Fibroblast of gingiva (primary cell): ENCODE measurements around the gene PFDN4.

ENCODE experiments used
- DNase-seq: peaks from one replicate; pipeline ENCODE4 v3.0.0-alpha.2; 2011; ENCODE audit warnings: low read depth

Gene PFDN4, protein sequence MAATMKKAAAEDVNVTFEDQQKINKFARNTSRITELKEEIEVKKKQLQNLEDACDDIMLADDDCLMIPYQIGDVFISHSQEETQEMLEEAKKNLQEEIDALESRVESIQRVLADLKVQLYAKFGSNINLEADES

DNA sequence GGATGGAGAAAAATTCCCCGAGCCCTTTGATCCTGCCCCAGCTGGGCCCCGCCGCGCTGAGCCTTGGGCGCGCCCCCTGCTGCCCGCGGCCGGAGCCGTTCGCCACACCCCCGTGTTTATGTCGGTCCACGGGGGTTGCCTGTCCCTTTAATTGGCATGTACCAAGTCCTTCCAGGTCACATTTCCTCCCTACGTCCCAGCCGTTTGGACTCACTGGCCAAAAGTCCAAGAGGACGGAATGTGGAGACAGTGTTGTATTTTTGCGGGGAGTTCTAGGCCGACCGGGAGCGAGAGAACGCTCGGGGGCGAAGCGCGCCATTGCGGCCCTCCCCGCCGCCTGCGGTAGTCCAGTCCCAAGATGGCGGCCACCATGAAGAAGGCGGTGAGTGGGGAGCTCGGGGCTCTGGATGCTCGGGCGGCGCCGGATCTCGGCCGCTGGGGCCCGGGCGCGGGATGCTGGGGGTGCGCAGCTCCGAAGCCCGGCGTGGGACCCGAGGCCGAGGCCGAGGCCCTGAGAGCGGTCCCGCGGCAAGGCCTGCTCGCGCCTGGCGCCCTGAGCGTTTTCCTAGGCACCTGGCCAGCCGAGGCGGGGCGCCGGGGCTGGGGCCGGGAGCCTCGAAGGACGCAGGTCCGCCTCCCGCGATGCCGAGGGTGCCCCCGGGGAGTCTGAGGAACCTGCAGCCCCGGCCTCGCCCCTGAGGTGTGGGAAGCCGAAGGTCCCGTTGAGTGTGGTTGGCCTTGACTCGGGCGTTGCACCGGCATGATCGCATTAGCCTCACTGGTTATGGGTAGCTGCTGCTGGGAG lies at the start of gene PFDN4:
PFDN4 (plus strand) TSS at position 345 of the 805 bp plus-strand sequence; CDS start at position 359, 14 bp downstream.
- peak; percentile 81 for DNase-seq

DNA sequence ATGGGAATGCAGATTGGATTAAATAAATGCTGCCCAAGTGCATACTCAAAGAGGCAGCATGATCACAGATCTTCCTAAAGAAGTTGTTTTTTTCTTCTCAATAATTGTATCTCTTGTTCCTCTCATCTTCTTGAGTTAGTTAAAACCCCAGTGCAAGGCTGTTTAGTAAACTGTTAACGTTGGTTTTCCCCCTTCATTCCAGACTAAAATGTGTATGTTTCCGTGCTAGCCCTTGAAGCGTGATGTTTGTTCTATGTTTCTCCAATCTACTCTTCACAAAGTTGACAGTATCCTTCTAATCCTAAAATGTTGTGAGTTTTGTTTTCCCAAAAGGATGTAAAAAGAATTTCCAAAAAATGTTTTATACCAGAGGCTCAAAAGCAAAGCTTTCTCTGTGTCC lies 49.7 kb upstream of the PFDN4 start:
- DNase-seq = no peak

DNA sequence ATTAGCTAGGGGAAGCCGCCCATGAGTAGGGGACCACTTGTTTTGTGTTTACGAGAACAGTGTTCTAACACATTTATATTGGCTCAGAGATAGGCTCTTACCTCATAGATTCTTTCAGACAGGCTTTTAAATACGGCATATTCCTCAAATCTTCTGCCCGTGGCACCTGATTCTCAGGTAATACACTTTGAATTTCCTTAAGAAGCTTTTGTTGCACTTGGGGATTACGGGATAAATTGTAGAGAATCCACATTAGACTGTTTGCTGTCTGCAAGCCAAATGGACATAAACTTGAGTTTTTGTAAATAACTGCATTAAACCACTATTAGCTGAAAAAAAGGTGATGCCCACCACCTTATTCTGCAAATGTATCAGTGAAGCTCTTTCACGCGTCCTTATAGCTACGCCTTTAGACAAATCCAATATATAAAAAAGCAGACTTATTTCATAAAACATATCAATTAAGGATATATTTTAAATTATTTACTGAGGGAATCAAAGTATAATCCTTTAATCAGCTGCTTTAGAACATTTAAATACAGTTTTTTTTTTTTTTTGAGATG lies 49.0 kb upstream of the PFDN4 start:
- DNase-seq = no peak

DNA sequence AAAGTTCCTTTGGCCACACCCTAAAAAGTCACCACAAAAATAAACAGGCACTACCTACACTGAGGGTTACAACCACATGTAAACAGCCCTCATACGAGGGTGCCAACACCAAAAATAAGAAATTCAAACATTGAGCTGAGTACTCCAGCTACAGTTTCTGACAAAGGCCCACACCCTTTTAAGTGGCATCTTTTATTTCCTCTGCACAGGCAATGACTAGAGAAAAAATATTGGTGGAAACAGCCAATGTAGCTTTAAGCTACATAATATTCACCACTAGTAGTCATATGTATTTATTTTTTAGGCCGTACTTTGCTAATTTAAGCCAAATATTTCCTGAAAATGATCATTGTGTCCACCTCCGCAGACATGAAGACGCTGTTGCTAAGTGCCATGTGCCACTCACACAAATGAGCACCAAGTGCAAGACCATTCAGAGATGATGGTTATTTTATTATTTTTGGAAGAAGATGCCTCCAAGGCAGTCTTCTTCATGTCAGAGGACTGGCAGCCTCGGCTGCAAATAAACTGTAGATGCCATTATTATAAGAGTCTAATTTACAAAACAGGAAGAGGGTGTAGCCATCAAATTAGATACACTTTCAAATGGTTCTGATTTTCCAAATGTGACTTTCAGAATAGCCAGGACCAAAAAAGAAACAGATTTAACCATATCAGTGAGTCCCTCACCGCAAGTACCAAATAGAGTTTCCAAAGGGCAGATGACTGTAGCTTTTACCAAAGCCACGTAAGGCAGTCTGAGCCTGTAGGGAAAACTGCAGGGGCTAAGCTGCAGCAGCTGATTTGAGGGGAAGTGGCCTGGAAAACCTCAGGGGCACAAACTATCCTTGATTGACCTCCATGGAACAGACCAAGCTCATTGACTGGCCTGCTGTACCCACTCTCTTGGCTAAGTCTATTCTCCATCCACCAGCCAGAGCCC lies 47.6 kb upstream of the PFDN4 start:
- DNase-seq = no peak

DNA sequence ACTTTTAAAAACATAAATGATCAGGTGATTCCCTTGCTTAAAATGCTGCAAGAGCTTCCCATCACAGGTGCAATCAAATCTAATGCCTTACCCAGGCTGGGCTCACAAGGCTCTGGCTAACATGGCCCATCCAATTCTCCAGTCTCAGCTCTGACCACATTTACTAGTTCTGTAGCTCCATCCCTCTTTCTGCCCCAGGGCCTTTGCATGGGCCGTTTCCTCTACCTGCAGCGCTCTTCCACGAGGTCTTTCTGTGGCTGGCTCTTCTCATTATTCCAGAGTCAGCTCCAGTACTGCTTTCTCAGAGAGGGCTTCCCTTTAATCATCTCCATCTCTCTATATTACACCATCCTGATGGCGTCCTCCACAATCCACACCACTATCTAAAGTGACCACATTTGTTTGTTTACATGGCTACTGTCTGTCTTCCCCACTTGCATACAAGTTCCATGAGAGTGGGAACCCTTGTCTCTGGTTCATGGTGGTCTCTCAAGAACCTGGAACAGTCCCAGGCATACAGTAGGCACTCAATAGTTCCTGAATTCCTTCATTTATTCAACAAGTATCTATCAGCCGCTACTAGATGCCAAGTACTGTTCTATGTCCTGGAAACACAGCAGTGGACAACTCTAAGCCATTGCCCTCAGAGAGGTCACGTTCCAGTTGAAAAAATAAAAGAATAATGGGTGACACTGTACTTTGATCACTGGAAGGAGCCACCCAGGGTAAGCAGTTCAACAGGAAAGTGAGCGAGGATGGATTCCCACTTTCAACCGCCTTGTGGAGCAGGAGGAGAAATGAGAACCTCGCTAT lies 46.7 kb upstream of the PFDN4 start:
- DNase-seq = no peak

DNA sequence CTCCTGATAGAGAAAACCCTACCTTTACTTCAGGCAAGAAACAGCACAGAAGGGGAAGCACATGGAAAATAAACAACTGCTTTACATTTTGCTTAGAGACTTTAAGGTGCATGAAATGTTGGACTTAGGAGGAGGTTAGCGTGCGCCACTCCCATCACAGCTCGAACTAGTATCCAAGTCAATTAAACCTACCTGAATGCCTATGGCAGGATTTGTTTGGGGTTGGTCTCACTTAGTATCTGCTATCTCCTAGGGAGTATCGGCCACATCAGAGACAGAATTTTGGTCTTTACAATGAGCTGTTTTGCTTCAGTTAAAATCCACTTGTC lies 46.1 kb upstream of the PFDN4 start:
- no peak for DNase-seq

DNA sequence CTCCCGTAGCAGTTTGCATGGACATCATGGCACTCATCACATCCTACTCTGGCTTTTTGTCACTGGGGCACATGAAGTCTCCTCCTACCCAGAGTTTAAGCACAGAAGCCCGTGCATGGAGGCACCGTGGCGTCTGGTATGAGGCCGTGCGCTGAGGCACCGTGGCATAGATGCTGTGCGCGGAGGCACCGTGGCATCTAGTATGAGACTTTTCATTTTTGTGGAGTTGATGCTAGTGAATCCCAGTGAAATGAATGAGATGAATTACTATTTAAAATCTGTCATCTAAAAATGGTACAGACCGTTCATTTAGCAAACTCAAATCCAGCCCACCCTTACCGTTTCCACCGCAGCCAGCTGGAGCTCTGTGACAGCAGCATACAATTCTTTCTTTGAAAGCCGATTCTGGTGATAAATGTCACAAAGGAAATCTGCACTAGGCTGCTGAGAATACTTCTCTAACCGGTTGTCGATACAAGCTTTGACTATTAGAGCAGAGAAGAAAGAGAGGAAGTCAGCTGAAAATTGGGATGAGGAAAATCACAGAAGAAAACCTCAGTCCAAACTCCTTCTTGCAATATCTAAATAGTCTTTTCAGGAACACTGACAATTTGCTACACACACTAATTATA lies 45.4 kb upstream of the PFDN4 start:
- DNase-seq = no peak

DNA sequence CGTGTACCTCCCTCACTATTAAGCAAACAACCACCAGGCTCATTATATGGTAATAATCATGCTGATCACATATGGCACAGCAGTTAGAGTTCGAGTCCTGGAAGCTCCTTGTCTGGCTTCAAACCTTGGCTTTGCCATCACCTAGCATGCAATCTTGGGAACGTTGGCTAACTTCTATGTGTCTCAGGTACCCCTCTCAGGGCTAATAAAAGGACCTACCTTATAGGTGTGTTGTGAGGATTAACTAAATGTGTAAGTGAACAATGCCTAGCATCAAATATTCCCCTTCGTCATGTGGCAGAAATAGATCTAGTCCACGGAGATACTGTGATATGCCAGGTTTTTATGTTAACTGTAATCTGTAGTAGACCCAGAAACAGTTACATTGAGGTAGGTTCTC lies 44.5 kb upstream of the PFDN4 start:
- DNase-seq = no peak

DNA sequence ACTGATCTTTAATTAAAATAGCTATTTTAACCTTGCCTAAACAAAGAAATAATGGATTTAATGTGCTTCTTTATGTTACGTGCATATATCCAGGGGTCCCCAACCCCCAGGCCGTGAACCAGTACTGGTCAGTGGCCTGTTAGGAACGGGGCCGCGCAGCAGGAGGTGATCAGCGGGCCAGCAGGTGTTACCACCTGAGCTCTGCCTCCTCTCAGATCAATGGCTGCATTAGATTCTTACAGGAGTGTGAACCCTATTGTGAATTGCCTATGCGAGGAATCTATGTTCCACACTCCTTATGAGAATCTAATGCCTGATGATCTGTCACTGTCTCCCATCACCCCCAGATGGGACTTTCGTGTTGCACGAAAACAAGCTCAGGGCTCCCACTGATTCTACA lies 42.9 kb upstream of the PFDN4 start:
- no peak for DNase-seq

DNA sequence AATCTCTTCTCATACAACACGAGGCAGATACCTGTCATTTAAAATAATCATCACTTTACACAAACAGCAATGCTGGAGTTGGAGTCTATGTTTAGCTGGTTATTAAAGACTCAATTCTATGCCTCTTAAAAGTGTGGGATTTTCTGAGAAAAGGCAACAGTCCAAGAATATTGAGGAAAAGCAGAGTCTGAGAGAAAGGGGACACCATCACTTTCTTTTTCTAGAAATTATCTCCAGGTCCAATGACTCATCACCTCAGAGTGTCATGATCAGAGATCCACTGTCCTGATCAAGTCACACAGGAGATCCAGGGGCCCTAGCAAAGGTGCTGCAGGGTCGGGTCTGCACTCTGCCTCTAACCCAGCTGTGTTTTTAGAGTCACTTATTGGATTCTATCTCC lies 42.1 kb upstream of the PFDN4 start:
- no peak for DNase-seq

DNA sequence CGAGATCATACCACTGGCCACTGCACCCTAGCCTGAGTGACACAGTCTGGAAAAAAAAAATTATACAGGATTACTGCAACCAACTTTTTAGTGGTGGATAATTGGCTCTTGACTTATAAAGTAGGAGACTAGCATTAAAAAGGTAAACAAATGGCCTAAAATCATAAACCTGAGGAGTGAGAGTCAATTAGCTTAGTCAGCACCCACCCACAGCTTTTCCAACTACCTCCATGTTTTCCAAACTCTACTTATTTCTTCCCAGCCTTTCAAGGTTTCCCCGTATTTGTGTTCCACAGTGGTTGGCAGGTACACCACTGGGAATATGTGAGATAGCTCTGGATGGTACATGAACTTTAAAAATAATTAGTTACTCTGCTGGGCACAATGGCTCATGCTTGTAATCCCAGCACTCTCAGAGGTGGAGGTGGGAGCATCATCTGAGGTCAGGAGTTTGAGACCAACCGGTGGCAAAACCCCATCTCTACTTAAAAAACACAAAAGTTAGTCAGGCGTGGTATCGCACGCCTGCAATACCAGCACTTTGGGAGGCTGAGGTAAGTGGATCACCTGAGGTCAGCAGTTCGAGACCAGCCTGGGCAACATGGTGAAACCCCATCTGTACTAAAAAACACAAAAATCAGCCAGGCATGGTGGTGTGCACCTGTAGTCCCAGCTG lies 40.8 kb upstream of the PFDN4 start:
- DNase-seq = no peak

DNA sequence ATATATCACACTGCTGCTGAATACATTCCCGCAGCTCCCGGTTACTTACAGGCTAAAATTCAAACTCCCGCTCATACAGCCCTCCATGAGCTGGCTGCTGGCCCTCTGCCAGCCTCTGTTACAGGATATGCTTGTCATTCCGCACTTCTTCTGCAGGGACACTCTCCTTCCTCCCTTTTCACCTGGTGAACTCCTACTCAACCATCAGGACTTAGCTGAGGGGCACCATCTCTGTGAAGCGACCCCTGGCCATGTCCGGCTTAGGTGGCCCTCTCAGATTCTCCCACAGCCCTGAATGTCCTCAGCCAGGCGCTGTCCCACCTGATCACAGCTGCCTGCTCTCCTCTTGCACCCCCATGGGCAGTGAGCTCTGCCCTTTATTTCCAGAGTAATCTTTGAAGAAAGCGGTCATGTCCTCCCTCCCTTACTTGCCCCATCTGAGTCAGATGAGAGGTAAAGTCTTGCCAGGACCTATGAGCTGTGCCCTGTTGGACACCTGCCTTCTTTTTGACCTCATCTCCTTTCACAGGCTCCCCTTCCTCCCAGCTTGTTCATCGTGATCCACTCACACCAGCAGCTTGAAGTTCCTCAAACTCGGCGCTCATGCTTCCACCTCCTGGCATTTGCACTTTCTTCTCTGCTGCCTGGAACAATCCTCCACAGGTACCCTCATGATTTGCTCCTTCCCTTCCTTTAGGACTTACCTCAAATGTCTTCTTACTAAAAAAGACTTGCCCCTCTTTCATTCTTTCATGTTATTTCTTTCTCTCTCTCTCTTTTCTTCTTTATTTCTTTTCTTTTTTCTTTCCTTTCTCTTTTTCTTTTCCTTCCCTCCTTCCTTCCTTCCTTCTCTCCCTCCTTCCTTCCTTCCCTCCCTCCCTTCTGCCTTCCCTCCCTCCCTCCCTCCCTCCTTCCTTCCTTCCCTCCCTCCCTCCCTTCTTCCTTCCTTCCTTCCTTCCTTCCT lies 39.7 kb upstream of the PFDN4 start:
- no peak for DNase-seq

DNA sequence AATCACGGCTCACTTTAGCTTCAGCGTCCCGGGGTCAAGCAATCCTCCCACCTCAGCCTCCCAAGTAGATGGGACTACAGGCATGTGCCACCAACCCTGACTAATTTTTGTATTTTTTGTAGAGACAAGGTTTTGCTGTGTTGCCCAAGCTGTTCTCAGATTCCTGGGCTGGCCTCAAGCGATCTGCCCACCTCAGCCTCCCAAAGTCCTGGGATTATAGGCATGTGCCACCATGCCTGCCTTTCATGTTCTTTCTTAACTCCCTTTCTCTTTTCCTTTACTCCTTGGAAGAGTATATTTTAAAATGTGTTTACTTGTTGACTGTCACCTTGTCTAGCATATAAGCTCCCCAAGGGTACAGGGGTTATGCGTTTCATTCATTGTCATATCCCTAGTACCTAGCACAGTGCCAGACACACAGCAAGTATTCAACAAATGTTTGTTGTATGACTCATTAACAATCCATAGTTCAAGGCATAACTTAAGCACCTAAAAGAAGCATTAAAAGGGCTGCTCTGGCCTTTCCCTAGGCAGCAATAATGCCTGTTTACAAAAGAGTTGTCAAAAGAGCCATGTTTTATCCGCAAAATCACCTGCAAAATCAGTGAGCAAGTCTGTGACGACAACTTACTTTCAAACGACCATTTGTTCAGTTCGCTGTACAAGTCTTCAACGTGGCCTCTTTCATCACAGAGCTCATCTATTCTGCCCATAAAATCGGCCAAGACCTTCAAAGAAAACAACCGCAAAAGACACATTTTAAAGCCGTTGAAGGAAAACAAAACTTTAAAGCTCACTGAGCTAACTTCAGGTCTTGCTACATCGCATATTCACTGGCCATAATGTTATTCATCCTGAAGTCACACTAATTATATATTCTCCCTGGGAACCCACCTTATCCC lies 38.7 kb upstream of the PFDN4 start:
- no peak for DNase-seq

DNA sequence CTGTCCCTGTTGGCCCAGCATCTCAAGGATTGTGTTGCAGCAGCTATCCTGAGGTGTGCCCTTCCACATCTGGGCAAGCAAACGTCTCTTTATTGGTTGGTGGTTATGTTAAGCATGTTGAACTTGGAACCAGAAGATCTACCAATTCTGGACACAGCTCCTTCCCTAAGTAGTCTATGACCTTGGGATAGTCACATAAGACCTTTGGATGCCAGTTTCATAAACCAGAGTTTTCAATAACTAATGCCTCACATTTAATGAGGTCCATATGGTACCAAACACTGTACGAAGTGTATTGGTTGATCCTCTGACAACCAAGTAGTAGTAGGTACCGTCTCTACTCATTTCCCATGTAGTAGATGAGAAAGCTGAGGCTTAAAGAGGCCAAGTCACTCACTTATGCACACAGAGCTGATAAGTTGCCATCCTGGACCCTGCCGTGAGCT lies 37.8 kb upstream of the PFDN4 start:
- DNase-seq = no peak

DNA sequence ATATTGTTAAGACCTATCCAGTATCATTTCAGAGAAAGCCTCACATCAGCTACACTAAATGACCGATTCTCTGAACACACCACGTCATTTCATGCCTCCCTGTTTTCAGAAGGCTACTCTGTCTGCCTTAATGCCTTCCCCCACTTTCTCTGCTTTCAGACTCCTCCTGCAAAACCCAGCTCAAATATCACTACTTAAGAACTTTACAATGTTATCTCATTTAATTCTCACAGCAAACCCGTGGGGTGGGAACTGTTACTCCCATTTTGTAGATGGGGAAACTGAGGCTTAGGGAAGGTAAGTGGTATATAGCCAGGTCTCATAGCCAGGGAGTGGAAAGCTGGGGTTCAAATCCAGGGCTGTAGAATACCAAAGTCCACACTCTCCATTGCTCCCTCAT lies 36.9 kb upstream of the PFDN4 start:
- no peak for DNase-seq

DNA sequence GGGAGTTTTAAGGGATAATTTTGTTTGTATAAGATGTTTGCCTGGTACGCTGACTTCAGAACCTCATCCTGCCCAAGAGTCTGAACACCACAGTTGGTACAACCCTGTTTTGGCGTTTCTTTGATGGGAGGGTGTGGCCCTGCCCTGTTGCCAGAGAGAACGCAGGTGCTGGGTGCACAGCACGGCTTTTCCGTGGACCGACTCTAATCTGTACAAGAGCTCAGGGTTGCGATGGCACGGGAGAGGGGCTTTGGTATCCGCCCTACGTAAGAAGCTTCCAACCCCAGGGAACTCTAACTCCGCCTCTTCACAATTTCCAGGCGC lies 35.4 kb upstream of the PFDN4 start:
- no peak for DNase-seq

DNA sequence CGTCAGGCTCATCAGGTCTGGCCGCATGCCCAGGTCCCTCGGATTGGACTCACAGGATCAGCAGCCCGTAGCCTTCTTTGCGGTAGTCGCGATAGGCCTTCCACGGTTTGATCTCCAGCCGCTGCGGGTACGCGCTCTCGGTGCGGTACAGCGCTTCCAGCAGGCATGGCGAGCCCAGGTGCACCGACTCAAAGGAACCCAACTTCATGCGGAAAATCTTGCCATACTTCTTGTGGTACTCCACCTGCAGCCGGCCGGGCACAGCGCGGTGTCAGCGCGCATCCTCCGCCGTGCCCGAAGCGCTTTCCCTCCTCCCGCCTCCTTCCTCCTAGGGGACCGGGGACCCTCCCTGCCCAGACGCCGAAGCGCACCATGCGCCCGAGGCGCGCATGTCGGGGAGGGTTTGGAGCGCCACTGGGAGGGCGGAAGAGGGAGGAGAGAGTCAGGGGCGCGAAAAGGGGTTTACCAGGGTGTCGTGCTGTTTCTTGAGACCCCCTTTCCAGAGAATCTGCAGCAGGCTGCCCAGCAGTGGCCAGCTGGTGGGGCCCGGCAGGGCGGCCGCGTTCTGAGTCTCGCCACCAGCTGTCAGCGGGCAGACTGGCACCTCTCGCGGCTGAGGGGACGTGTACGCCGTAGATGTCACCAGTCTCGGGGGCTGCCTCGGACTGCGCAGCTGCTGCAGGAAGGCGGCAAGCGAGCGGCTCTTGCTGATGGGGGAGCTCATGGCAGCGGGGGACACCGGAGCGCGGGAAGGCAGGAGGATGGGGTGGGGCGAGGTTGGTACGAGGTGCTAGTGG lies 34.8 kb upstream of the PFDN4 start:
- DNase-seq = no peak
